GM20000 (cell line): ENCODE data around the gene CLEC11A.
"Not testable (repeated sequence)": the region's sequence is repeated elsewhere in the genome, so short reads cannot be mapped to it uniquely, and the experiment has no call there.

Source experiments
- DNase-seq: peaks from one replicate; pipeline ENCODE4 v3.0.0; 2012; ENCODE audit warnings: low spot score
- CTCF ChIP-seq: IDR thresholded peaks from 2 replicates; pipeline ENCODE4 v1.5.1; 2012; ENCODE audit warnings: mild to moderate bottlenecking, control low read depth; ENCODE audit errors: extremely low read depth, missing control alignments

The CLEC11A gene

GRCh38 chr19:50770888-50771287 lies 47.7 kb downstream of the CLEC11A start:
- DNase-seq: no peak
- no peak for TF ChIP-seq CTCF

- no peak for TF ChIP-seq CTCF
- no peak for DNase-seq
Observed at GRCh38 chr19:50772476-50772875, 49.3 kb downstream of the CLEC11A start.

- not testable (repeated sequence) for DNase-seq
Observed at GRCh38 chr19:50772912-50773311, 49.7 kb downstream of the CLEC11A start.

- not testable (repeated sequence) for DNase-seq
Observed at GRCh38 chr19:50773454-50773853, 50.3 kb downstream of the CLEC11A start.
